KOPT-K1 (cell line): ENCODE data around the gene LOXL1.

Source experiments
- H3K27ac ChIP-seq: fragments of 200-600 bp; sonication (generic); 2 replicates; pipeline ENCODE4 v1.5.1; 2016; ENCODE audit warnings: antibody characterized with exemption, mild to moderate bottlenecking, low read depth, low read length; ENCODE audit not compliant: poor library complexity, severe bottlenecking
- H3K36me3 ChIP-seq: fragments of 200-600 bp; sonication (generic); 2 replicates; pipeline ENCODE4 v1.5.1; 2017; ENCODE audit warnings: antibody characterized with exemption, mild to moderate bottlenecking, low read length, moderate library complexity; ENCODE audit not compliant: insufficient read depth
- H3K9me3 ChIP-seq: fragments of 200-600 bp; sonication (generic); 2 replicates; pipeline ENCODE4 v1.5.1; 2017; ENCODE audit warnings: antibody characterized with exemption, low read length, mild to moderate bottlenecking; ENCODE audit not compliant: insufficient read depth, poor library complexity, severe bottlenecking

The LOXL1 gene

GRCh38 chr15:73981761-73982221 is 55.5 kb downstream of the LOXL1 start:
- Histone ChIP-seq H3K9me3 (no peaks in the 10 kb centered on the region), H3K27ac (peak overlapping the region; percentile 81), H3K36me3 (0 out of 2 replicates have a peak, but pooled peaks cover 4% of the 10 kb centered on the region)

GRCh38 chr15:73982222-73982962 is 56.1 kb downstream of the LOXL1 start:
- H3K9me3 ChIP-seq: no peaks in the 10 kb centered on the region
- 0 out of 2 replicates have a peak, but pooled peaks cover 4% of the 10 kb centered on the region for H3K36me3 ChIP-seq
- peak overlapping the region; percentile 81 for H3K27ac ChIP-seq

GRCh38 chr15:73983211-73983727 is 57.0 kb downstream of the LOXL1 start:
- H3K27ac ChIP-seq: peak overlapping the region; percentile 81
- peaks cover 4% of the 10 kb centered on the region; the same call in 1 of the 2 replicates for H3K36me3 ChIP-seq
- no peaks in the 10 kb centered on the region for H3K9me3 ChIP-seq

- Histone ChIP-seq H3K36me3 (peaks cover 4% of the 10 kb centered on the region; the same call in 1 of the 2 replicates), H3K27ac (peak overlapping the region; percentile 81), H3K9me3 (no peaks in the 10 kb centered on the region)
Observed at GRCh38 chr15:73983773-73984172, 57.5 kb downstream of the LOXL1 start.

GRCh38 chr15:73984208-73984979 is 58.1 kb downstream of the LOXL1 start:
- Histone ChIP-seq H3K27ac (peak overlapping the region; percentile 81), H3K9me3 (no peaks in the 10 kb centered on the region)

GRCh38 chr15:73985101-73985873 is 59.0 kb downstream of the LOXL1 start:
- H3K9me3 ChIP-seq: no peaks in the 10 kb centered on the region
- H3K36me3 ChIP-seq: peaks cover 4% of the 10 kb centered on the region; the same call in 1 of the 2 replicates
- H3K27ac ChIP-seq: peak overlapping the region; percentile 81

More at GRCh38 chr15:73984208-73984979, 58.1 kb downstream of the LOXL1 start:
- peaks cover 4% of the 10 kb centered on the region; the same call in 1 of the 2 replicates for H3K36me3 ChIP-seq

- H3K36me3 ChIP-seq: peaks cover 4% of the 10 kb centered on the region; the same call in 1 of the 2 replicates
- H3K27ac ChIP-seq: peak overlapping the region; percentile 81
- no peaks in the 10 kb centered on the region for H3K9me3 ChIP-seq
Observed at GRCh38 chr15:73986055-73986775, 60.0 kb downstream of the LOXL1 start.

- H3K36me3 ChIP-seq: peaks cover 4% of the 10 kb centered on the region; the same call in 1 of the 2 replicates
- H3K9me3 ChIP-seq: no peaks in the 10 kb centered on the region
- no peak overlapping the region for H3K27ac ChIP-seq
Observed at GRCh38 chr15:73986776-73987056, 60.5 kb downstream of the LOXL1 start.

GRCh38 chr15:73987250-73987649 is 61.0 kb downstream of the LOXL1 start:
- no peaks in the 10 kb centered on the region for H3K9me3 ChIP-seq
- H3K36me3 ChIP-seq: peaks cover 4% of the 10 kb centered on the region; the same call in 1 of the 2 replicates
- no peak overlapping the region for H3K27ac ChIP-seq

GRCh38 chr15:73987681-73988444 is 61.6 kb downstream of the LOXL1 start:
- no peak overlapping the region for H3K27ac ChIP-seq
- no peaks in the 10 kb centered on the region for H3K9me3 ChIP-seq
- H3K36me3 ChIP-seq: peaks cover 4% of the 10 kb centered on the region; the same call in 1 of the 2 replicates

GRCh38 chr15:73988445-73988969 is 62.2 kb downstream of the LOXL1 start:
- Histone ChIP-seq H3K36me3 (peaks cover 3% of the 10 kb centered on the region; the same call in 1 of the 2 replicates), H3K27ac (no peak overlapping the region), H3K9me3 (no peaks in the 10 kb centered on the region)

- H3K36me3 ChIP-seq: no peaks in the 10 kb centered on the region; the same call in 1 of the 2 replicates
- H3K9me3 ChIP-seq: no peaks in the 10 kb centered on the region
- H3K27ac ChIP-seq: no peak overlapping the region
Observed at GRCh38 chr15:73989001-73989798, 62.9 kb downstream of the LOXL1 start.
